T-helper 1 cell treated with Interleukin-12 subunit alpha and Interleukin-12 subunit beta and Interleukin-4 antibody, amounts not matched to agents 30 ng/mL and 1 ng/mL, for 36 hours (primary cell): ENCODE measurements around the gene SSBP3. TPM values are rescaled to one million over a fixed set of nuclear protein-coding genes. Genes with fewer than 3 reads are reported as not detected.

Experiments
- intact Hi-C: fragments of 100-400 bp; cut with micrococcal nuclease; formaldehyde crosslinking; loops from one replicate; pipeline ENCODE4 v1.15.1; 2024
- total RNA-seq: library from RNA; stranded (reverse); gene quantifications from 2 replicates; pipeline ENCODE4 v1.2.3, GENCODE V29; 2022

The SSBP3 gene
- total RNA-seq, 1 donor from 2014 or later = 143 TPM

DNA sequence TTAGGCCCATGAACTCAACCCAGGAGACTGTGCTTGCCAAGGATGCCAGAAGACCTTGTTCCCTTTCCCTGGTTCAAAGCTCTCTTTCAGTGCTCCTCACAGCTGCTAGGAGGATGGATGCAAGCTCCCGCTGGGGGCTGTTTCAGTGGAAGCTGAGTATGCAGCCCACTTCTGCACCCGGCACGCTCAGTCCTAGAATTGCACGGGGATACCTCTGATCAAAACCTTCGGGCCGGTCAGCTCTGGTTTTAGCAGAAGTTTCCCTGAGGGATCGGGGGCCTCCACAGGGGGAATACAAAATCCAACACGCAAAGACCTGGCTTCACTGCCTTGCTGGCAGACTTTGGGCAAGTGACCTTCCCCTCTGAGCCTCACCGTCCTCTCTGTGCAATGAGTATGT, 4.2 kb upstream of the SSBP3 start:
- intact Hi-C loops = no loop called here

DNA sequence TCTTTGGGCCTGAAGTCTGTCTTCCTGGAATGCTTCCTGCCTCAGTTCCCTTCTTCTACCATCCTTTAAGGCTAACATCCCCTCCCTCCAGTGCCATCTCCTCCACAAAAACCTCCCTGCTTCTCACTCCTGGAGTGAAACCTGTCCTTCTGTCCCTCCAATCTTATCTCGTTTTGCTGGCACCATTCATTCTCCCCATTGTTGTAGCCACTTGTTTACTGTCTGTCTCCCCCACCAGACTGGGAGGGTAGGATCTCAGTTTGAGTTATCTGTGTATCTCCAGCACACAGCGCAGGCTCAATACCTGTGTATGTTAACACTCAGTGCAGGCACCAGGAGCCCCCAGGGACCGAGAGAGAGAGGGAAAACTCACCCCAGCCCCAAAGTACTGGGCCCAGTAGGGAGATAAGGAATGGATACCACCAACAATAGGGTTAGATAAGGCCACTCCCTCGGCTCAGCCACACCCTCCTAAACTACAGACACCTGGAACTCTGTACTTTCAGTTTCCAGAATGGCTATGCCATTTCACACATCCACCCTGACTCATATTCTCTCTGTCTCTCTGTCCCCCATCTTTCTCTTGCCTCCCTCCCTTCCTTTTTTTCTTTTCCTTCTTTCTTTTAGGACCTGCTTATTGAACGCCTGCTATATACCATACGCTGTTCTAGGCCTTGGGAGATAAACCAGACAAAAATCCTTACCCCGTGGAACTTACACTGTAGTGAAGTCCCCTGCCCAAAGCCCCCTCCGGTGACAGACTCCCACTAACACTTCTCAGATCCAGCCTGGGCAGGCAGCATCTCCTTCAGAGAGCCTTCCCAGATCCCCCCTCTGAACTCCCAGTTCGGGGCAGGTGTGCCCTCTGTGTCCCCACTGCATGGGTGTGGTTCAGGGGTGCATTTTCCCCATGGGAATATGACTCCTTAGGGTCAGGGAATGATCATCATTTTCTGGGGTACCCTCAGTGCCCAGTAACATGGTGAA, 3.3 kb upstream of the SSBP3 start:
- intact Hi-C loops = loop anchor here (1.0 to 10.0 kb wide), 4 partner anchors 227 to 805 kb away; partner anchors contain the start of genes NDC1 and USP24

DNA sequence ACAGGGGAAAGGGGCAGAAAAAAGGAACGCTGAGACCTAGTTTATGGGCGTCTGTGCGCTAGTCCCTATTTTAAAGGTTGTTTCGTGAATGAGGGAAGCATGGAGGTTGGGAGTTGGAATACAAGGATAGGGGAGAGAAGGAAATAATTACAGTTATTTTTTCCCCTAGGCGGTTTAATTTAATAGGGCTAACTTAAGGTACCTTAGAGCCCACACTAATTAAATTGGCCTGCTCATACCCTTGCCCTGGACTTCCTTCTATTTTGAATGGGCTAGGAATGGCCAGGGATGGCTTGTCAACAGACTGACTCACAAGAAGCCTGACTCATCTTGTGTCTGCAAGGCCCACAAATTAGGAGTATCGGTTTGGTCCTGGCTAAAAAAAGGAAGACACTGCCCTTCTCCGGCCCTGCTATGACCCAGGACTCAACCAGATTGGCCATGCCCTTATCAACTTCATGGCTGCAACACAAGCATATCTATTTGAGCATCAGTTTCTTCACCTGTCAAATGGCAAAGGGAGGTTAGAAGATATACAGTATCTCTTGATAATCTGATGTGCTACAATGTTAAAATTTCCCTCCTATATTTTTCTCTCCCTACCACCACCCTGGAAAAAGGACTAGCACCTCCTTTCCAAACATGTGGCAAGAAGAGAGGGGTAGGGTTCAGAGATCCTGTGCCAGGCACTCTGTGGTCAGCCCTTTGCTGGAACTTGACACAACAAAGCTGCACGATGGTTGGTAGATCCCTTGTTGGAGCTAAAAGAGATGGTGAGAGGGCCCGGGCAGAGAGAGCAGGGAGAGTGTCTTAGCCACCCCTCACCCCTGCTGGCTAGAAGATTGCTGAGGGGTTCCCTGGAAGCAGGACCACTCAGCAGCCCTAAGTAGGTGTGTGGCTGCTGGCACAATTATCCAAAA, 2.2 kb upstream of the SSBP3 start:
- intact Hi-C loops = loop anchor here (1.0 to 10.0 kb wide), 4 partner anchors 226 to 806 kb away; partner anchors contain the start of genes NDC1 and USP24

DNA sequence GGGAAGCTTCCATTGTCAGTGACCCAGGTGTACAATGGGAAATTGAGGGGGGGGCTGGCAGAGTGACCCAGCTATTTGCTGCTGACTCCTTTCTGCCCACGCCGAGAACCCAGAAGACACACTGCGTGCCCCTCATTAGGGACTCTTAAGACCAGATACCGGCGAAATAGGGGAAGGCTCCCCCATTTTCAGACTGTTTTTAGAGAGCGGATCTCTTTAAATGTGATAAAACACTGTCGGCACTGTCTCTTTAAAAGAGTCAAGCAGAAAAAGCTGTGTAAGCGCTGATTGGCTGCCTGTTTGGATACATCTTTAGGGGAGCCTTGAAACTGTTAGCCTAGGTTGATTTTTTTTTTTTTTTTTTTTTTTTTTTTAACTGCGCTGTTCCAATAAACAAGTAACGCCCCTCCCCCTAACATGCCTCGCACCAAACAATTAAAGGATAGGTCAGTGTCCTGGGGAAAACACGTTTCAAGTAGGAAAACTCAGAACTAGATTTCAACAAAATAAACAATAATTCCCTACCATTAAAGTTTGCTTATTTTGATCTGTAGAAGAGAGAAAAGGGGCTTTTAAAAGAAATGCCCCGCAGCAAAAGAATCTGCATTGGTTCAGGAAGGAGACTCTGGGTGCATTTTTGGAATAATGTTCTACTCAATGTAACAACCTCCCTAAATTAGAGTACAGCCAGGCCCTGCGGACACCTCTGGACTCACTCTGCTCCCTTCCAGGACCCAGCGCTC, 1.4 kb upstream of the SSBP3 start:
- intact Hi-C loops = loop anchor here (1.0 to 10.0 kb wide), 18 partner anchors 31 to 1169 kb away; partner anchors contain the start of genes CYB5RL, DHCR24, LRRC42 and MAGOH

DNA sequence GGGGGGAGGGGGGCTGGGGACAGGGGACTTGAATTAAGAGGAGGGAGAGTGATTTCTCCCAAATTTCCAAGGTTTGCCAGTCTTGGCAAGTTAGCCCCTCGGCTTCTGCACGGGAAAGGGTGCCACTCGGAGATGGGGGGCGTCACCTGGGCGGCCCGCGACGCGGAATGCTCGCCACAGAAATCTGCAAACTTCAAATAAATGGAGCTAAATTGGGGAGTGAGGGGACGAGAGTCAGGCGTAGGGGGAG, 885 bp upstream of the SSBP3 start:
- intact Hi-C loops = loop anchor here (1.0 to 10.0 kb wide), 18 partner anchors 31 to 1168 kb away; partner anchors contain the start of genes CYB5RL, DHCR24, LRRC42 and MAGOH

DNA sequence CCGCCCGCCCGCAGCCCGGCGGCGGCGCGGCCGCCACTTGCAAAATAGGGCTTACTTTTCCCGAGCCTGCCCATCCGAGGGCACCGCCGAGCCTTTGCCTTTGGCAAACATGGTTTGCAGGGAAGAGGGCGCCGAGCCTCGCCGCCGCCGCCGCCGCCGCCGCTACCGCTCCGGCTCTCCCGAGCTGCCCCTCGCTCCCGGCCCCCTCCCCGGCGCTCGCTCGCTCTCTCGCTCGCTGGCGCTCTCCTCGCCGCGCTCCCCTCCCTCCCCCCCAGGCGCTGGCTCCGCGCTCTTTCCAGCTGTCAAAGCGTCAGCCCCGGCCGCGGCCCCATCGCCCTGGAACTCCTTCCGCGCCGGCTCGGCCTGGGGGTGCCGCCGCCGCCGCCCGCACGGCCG, 298 bp downstream of the SSBP3 start:
- intact Hi-C loops = loop anchor here (2.0 to 10.0 kb wide), 6 partner anchors 224 to 1167 kb away; partner anchors contain the start of genes MAGOH and USP24

DNA sequence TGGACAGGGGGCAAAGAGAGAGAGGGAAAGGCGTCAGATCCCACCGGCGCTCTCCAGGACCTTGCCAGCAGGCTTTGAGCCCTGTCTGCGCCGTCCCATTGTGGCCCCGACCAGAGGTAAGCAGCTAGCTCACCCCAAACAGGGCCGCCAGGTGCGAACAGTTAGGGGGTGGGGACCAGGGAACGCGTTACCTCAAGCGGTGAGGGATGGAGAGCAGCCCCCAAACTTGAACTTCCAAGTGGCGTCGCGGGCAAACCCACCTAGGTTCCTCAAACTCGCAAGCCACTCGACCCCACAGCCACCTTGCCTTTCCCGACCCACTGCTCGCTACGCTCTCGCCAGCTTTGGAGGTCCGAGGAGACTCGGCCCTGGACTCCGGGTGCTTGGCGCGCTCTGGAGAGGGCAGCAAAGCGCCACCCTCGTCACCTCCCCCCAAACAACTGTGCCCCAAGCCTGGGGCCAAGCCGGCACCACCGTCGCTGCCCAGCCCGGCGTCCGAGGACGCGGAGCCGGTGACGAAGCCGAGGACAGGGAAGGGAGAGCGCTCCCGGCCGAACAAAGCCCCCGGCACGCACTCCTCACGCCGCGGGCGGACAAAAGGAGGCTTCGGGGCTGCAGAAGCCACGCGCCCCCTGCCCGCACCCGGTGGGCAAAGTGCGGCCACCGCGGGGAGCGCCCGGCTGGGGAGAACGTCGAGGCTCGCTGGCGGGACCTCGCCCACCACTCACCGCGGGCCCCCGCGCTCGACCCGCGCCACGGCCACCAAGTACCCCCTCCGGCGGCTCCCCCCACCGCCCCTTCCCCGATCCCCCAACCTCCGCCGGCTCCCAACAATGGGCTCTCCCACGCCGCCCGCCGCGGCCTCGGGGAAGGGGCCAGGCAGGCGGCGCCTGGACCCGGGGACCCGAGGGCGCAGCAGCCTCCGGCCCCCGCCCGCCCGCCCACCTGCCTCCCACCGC, 976 bp downstream of the SSBP3 start:
- intact Hi-C loops = loop anchor here (1.0 to 10.0 kb wide), 5 partner anchors 118 to 810 kb away; partner anchors contain the start of gene USP24

DNA sequence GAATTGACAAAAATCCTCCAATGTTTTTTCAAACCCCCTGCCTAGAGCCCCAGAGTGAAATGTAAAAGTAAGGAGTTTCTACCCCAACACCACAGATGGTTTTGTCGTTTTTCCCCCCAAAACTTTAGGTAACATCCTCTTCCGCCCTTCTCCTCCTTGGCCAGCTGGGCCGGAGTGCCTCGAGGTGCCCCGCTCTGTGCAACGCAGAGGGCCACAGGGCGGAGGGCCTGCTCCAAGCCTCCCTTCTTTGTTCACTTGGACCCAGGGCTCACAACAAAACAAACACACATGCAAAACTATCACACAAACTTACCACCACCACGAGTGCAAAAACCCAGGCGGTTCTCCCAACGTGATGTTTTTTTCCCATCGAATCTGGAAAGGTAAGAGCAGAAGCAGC, 1.9 kb downstream of the SSBP3 start:
- intact Hi-C loops = loop anchor here (1.0 to 10.0 kb wide), 4 partner anchors 117 to 811 kb away; partner anchors contain the start of gene USP24

DNA sequence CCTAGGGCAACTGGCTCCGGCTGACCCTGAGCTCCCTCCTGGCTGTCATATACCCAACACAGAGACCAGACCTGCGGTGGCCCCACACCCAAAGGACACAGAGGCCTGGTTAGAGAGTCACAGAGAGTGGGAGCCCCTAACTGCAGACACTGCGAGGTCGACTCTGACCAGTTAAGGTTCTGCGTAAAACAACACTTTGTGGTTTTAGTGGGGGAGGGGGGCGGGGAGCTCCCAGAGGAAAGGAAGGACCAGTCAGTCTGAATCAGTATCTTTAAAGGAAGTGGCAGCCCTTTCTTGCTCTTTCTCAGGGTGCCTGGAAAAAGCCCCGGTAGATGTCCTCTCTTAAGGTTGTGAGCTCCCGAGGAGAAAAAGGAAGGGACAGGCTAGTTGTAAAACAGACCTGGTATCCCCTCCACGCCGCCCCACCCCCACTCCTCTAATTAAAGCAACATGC, 2.4 kb downstream of the SSBP3 start:
- intact Hi-C loops = loop anchor here (1.0 to 10.0 kb wide), 4 partner anchors 117 to 811 kb away; partner anchors contain the start of gene USP24

DNA sequence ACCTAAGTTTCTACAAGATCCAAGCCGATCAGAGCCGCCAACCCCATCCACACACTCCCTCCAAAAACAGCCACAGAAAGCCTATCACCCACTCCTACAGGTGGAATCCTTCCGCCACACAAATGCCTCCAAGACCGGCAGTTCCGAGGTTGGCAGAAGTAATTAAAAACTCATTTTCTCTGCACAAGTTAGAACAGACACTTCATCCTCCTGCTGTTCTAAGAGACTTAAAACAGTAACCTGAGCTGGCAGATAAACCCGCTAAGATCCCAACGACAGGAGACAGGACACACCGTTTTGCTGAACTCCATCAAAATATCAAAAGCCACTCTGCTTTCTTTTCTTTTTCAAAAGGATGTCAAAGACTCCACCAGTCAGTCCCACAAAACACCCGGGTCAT, 2.8 kb downstream of the SSBP3 start:
- intact Hi-C loops = loop anchor here (10.0 kb wide), 2 partner anchors 639 to 811 kb away; partner anchors contain the start of gene USP24

DNA sequence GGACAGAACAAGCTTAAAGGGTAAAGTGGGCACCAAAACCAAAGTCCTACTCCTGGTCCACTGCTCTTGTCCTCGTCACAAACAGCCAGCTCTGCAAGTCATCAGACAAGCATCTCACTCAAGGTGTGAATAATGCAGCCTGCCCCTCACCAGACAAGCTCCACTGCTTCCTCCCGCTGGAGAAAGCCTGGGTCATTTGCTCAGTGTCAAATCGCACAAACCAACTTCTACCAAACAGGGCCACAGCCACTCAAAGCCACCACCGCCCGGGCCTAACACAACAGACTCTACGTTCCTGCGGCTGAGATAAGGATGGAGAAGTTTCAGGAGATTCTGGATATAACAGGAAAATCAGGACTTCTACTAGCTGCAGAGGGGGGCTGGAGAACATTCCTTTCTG, 3.3 kb downstream of the SSBP3 start:
- intact Hi-C loops = loop anchor here (10.0 kb wide), 2 partner anchors 638 to 812 kb away; partner anchors contain the start of gene USP24

DNA sequence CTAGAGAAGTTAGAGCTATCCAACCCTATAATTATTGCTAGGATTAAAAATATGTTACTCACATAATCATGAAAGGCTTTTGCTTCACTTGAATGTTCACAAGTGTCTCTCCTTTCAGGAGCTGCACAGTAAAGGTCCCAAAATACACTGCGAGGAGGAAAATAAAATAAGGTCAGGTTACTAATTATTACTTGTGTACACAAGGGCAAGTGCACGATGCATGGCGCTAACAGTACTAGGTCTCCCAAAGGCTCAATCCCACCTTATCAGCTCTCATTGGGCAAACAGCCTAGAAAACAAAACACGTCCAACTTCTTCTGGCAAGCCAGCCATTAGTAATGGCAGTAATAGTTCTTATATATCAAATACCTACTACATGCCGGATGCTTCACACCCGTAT, 4.4 kb downstream of the SSBP3 start:
- intact Hi-C loops = loop anchor here (10.0 kb wide), 2 partner anchors 637 to 813 kb away; partner anchors contain the start of gene USP24

DNA sequence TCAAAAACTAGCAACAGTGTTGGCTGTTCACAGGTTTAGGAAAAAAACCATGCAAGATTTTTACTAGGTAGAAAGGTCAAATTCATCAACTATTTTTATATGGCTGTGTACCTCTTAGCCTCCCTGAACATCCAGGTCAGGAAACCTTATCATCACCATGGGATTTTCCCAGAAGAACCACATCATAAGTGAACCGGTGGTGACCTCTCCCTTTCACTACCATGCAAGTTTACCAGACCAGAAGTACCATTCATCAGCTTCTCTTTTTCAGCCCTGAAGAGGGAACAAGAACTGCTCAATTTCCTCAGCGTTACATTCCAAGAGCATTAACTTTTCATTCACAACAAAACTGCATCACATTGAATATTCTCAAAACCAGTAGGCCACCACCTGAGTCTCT, 5.9 kb downstream of the SSBP3 start:
- intact Hi-C loops = loop anchor here (10.0 kb wide), 2 partner anchors 636 to 814 kb away; partner anchors contain the start of gene USP24

DNA sequence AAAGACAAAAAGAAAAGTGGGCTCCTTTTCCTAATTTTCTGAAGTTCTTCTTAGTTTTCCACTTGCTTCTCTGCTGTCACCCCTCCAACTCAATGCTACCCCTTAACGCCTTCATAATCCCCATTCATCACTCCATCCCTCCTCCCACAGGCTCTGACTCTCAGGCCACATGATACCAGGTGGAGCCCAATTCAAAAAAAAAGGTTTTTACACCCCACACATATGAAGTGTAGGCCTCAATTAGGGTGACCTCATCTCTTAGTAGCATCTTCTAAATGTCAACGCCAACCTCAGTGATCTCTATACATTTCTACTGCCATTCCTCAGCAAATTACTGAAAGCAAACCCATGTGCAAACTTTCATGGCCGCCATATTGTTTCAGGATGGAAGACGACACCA, 6.4 kb downstream of the SSBP3 start:
- intact Hi-C loops = loop anchor here (10.0 kb wide), 2 partner anchors 635 to 815 kb away; partner anchors contain the start of gene USP24

DNA sequence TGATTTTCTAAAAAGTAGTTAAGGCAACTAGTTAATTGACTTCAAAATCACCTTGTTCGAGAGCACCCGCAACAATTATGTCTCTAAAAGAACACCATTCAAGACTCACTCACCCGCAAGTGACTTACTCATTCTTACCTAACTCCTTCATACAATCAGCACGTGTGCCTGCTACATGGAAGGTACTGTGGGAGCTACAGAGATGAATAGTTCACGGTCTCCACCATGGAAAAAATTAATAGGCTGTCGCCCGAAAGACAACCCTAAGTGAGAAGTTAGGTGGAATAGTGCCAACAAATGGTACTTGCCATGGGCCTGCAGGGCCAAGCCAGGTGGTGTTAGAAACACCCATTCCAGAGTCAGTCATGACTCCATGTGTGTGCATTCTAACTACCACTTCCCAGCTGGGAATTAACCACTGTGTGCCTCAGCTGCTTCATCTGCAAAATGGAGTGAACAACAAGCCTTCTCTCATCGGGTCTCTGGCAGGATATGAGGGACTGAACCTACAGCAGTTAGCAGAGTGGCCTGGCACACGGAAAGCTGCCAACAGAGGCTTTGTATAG, 7.1 kb downstream of the SSBP3 start:
- intact Hi-C loops = no loop called here

DNA sequence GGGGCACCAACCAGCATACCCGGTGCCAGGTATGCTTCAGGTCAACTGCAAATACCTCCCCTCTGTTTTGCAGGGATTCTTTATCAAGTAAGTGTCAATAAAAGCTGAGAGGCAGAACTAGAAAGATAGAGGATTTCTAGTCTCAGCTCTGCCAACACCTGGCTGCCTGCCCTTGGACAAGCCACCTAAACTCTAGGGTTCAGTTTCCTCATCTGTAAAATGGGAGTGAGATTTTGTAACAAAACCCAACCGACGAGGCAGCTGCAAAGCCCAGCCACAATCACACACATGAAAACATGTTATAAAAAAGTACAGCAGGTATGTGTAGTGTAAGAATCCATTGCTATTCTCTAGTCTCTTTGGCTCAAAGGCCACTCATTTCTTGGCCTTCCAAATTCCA, 8.2 kb downstream of the SSBP3 start:
- intact Hi-C loops = no loop called here

DNA sequence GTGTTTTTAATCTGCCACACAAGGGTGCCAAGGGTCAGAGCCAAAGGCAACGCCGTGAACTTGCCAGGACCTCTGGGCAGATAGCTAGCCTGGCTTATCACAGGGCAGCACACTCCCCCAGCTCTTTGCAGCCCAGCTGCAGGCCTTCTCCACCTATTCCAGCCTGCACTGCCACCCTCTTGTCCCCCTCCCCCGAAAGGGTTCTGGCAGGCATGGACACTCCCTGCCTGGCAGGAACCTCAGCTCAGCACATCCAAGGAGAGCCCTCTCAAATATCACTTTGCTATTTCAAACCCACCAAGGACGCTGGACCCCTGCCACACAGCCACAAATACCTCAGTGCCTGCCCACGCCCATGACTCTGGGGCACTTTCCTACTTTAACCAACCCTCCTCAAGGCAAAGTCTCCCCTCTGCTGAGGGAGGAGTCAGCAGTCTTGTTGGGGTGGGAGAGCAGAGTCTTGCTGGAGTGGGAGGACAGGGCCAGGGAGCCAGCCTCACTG, 9.1 kb downstream of the SSBP3 start:
- intact Hi-C loops = no loop called here

DNA sequence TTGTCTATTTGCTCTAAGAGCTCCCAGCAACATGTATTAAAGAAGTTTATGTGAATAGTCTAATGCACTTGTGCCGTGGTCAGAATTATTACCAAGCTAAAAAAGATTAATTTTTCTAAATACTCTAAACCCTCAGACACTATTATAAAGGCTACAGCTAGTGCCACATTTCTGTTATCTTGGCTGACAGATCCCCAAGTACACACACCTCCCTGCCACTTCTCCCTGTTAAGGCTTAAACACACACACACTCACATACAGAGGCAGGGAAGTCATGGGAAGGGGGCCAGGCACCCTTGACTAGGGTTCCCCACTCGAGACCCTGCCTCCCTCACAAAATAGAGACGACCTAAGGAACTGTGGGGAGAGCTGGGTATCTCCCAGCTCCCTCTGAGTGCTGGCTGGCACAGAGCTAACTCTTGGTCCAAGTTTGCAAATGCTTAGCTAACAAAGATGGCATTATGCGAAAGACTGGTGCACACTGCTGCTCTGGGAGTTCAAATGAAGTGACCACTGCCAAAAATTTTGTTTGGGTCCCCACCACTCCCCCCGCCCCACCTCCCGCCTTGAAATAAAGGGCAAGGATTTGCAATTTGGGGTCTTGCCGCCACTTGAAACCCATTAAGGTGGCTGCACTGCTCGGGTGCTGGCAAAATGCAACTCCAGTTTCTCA, 9.8 kb downstream of the SSBP3 start:
- intact Hi-C loops = no loop called here
